Vagina (tissue), 2 donors: Measurements from ENCODE around the gene TAOK2.

ENCODE experiments used
- POLR2A ChIP-seq, 2 donors: fragments of 450-650 bp; IDR thresholded peaks; one replicate each; pipeline ENCODE4 v1.6.1; 2017; ENCODE audit warnings: antibody characterized with exemption in 2 of 2, mild to moderate bottlenecking in 2 of 2, moderate library complexity in 2 of 2
- TF ChIP-seq, protein P1 (sequence below), 3 experiments: fragments of 450-650 bp in 2 of 3; fragments of 200-600 bp in 1 of 3; sonication (generic) in 1 of 3; IDR thresholded peaks; one replicate each; pipeline ENCODE4 v1.5.1; 2017 to 2019; ENCODE audit warnings: antibody characterized with exemption in 3 of 3, mild to moderate bottlenecking in 2 of 3, moderate library complexity in 2 of 3

DNA sequence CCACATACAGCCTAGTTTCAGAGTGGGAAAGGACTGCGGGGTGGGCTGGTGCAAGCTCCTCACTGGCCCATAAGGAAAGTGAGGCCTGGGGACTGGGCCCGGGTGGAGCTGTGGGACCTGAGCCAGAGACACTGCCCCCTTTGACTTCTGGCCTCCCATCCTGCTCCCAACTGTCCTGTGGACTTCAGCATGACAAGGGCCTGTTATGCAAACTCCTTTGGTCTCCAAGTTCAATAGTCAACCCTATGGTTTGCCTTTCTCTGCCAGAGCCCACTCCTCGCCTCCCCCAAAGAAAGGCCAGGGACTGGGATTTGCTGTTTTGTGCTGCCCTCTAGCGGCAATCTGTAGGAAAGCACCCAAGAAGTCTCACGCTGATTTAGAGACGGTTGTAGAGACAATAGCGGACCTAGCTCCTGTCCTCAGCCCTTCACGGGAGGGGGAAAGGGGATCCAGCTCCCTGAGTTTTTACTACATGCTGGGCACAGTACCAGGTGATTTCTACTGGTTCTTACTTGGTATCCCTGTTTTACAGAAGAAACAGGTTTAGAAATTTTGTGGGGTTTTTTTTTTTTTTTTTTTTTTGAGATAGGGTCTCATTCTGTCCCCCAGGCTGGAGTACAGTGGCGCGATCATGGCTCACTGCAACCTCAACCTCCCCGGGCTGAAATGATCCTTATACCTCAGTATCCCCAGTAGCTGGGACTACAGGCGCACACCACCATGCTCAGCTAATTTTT, 58.6 kb downstream of the TAOK2 start:
- TF ChIP-seq, protein P1, sequence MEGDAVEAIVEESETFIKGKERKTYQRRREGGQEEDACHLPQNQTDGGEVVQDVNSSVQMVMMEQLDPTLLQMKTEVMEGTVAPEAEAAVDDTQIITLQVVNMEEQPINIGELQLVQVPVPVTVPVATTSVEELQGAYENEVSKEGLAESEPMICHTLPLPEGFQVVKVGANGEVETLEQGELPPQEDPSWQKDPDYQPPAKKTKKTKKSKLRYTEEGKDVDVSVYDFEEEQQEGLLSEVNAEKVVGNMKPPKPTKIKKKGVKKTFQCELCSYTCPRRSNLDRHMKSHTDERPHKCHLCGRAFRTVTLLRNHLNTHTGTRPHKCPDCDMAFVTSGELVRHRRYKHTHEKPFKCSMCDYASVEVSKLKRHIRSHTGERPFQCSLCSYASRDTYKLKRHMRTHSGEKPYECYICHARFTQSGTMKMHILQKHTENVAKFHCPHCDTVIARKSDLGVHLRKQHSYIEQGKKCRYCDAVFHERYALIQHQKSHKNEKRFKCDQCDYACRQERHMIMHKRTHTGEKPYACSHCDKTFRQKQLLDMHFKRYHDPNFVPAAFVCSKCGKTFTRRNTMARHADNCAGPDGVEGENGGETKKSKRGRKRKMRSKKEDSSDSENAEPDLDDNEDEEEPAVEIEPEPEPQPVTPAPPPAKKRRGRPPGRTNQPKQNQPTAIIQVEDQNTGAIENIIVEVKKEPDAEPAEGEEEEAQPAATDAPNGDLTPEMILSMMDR (IDR thresholded peaks at IDR 0.05): peak in 1 of 3 experiments; percentile 28
- no peak for TF ChIP-seq POLR2A (IDR thresholded peaks at IDR 0.05)
